Loucy (cell line): ENCODE results near the gene PPM1F.

Experiments used
- EZH2phosphoT487 ChIP-seq: fragments of 200-600 bp; IDR thresholded peaks from 2 replicates; pipeline ENCODE4 v1.6.1; 2018; ENCODE audit warnings: antibody characterized with exemption, mild to moderate bottlenecking, moderate library complexity, borderline replicate concordance
- TF ChIP-seq, protein P1 (sequence below): fragments of 200-600 bp; sonication (generic); conservative IDR thresholded peaks from 2 replicates; pipeline ENCODE4 v1.5.1; 2014; ENCODE audit warnings: mild to moderate bottlenecking, antibody characterized with exemption, low read length

DNA sequence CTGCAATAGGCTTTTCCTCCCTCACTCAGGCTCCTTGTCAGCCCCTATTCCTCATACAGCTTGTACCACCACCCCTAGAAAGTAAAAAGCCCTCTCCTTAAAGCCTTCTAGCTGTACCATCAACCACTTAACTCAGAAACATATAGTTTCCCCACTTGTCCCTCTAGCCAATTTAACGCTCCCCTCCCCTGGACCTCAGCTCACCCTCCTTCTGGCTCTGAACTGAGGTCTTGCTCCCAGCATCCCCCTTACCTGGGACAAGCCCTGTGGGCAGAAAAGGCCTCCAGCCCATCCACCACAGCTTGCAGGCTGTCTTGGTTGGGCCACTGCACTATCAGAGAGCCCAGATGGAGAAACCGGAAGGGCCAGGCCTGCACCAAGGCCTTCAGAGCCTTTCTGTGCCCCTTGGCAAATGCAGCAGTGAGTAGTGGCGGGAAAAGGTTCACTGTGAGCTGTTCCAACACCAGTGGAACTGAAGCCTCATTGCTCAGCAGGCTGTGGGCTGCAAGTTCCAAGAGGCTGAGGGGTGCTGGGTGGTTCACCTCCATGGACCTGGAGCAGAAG is 42.3 kb upstream of the PPM1F start:
- TF ChIP-seq, protein P1, sequence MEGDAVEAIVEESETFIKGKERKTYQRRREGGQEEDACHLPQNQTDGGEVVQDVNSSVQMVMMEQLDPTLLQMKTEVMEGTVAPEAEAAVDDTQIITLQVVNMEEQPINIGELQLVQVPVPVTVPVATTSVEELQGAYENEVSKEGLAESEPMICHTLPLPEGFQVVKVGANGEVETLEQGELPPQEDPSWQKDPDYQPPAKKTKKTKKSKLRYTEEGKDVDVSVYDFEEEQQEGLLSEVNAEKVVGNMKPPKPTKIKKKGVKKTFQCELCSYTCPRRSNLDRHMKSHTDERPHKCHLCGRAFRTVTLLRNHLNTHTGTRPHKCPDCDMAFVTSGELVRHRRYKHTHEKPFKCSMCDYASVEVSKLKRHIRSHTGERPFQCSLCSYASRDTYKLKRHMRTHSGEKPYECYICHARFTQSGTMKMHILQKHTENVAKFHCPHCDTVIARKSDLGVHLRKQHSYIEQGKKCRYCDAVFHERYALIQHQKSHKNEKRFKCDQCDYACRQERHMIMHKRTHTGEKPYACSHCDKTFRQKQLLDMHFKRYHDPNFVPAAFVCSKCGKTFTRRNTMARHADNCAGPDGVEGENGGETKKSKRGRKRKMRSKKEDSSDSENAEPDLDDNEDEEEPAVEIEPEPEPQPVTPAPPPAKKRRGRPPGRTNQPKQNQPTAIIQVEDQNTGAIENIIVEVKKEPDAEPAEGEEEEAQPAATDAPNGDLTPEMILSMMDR, result no peak
- TF ChIP-seq EZH2phosphoT487, result no peak
